T-helper 2 cell treated with Interferon-gamma antibody and Interleukin-4, amounts not matched to agents 5 μg/mL and 100 μg/mL, for 36 hours (primary cell): ENCODE data around the gene TPPP.
"Not testable (repeated sequence)": the region's sequence is repeated elsewhere in the genome, so short reads cannot be mapped to it uniquely, and the experiment has no call there.

ENCODE experiments used
- DNase-seq: peaks from one replicate; pipeline ENCODE4 v3.0.0; 2021; ENCODE audit warnings: low spot score
- H3K27ac Mint-ChIP-seq: one replicate; pipeline ENCODE4 v1.8.0; 2021; ENCODE audit warnings: mild to moderate bottlenecking, mixed read lengths
- H3K27me3 Mint-ChIP-seq: one replicate; pipeline ENCODE4 v1.8.0; 2021; ENCODE audit warnings: low read depth, mixed read lengths
- H3K36me3 Mint-ChIP-seq: one replicate; pipeline ENCODE4 v1.8.0; 2021; ENCODE audit warnings: low read depth, mixed read lengths
- H3K4me1 Mint-ChIP-seq: one replicate; pipeline ENCODE4 v1.8.0; 2021; ENCODE audit warnings: low read depth, mixed read lengths
- H3K4me3 Mint-ChIP-seq: one replicate; pipeline ENCODE4 v1.8.0; 2022; ENCODE audit warnings: mild to moderate bottlenecking, moderate library complexity, mixed read lengths
- H3K9me3 Mint-ChIP-seq: one replicate; pipeline ENCODE4 v1.8.0; 2021; ENCODE audit warnings: mixed read lengths

The TPPP gene

GRCh38 chr5:628351-629205, 64.6 kb downstream of the TPPP start:
- peaks cover 15% of the 10 kb centered on the region for H3K36me3 Mint-ChIP-seq
- H3K27ac Mint-ChIP-seq: not testable (repeated sequence)

GRCh38 chr5:627840-628239, 65.3 kb downstream of the TPPP start:
- H3K4me3 Mint-ChIP-seq: no peak overlapping the region
- no peaks in the 10 kb centered on the region for H3K4me1 Mint-ChIP-seq
- no peak for DNase-seq
- H3K9me3 Mint-ChIP-seq: no peaks in the 10 kb centered on the region
- H3K27ac Mint-ChIP-seq: no peak overlapping the region
- no peaks in the 10 kb centered on the region for H3K27me3 Mint-ChIP-seq
- peaks cover 15% of the 10 kb centered on the region for H3K36me3 Mint-ChIP-seq

More at GRCh38 chr5:628351-629205, 64.6 kb downstream of the TPPP start:
- H3K4me1 Mint-ChIP-seq, DNase-seq, H3K27me3 Mint-ChIP-seq, H3K9me3 Mint-ChIP-seq, H3K4me3 Mint-ChIP-seq: not testable (repeated sequence)

DNA sequence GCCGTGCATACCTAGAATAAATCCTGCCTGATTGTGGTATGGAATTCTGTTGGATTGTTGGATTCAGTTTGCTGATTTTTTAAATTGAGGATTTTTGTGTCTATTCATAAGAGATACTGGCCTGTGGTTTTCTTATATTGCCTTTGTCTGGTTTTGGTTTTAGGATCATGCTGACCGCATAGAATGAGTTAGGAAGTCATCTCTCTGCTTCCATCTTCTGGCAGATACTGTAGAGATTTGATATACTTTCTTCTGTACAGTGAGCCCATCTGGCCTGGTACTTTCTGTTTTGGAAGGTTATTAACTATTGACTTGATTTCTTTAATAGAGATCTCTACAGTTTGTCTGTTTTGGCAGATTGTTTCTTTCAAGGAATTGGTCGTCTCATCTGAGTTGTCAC, 66.3 kb downstream of the TPPP start:
- no peak overlapping the region for H3K4me3 Mint-ChIP-seq
- H3K36me3 Mint-ChIP-seq: peaks cover 15% of the 10 kb centered on the region
- H3K27me3 Mint-ChIP-seq: no peaks in the 10 kb centered on the region
- H3K27ac Mint-ChIP-seq: no peak overlapping the region
- no peak for DNase-seq
- no peaks in the 10 kb centered on the region for H3K9me3 Mint-ChIP-seq
- H3K4me1 Mint-ChIP-seq: no peaks in the 10 kb centered on the region

GRCh38 chr5:625516-625915, 67.6 kb downstream of the TPPP start:
- no peak overlapping the region for H3K27ac Mint-ChIP-seq
- no peaks in the 10 kb centered on the region for H3K4me1 Mint-ChIP-seq
- no peaks in the 10 kb centered on the region for H3K27me3 Mint-ChIP-seq
- H3K36me3 Mint-ChIP-seq: peaks cover 17% of the 10 kb centered on the region
- no peak for DNase-seq
- H3K9me3 Mint-ChIP-seq: no peaks in the 10 kb centered on the region
- no peak overlapping the region for H3K4me3 Mint-ChIP-seq

DNA sequence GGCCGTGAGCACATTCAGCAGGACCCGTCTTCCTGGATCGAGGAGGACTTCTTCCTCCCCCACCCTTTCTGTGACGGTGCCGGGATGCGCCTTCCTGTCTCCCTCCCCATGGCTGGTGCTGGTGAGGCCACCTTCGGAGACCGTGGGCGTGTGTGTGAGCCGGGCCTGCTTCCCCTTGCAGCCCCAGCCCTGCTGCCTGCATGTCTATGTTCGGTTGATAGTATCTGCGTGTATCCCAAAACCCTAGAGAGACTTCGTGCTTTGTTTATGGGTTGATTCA, 68.3 kb downstream of the TPPP start:
- H3K9me3 Mint-ChIP-seq: no peaks in the 10 kb centered on the region
- H3K27me3 Mint-ChIP-seq: no peaks in the 10 kb centered on the region
- no peak for DNase-seq
- no peak overlapping the region for H3K4me3 Mint-ChIP-seq
- H3K36me3 Mint-ChIP-seq: peaks cover 21% of the 10 kb centered on the region
- no peaks in the 10 kb centered on the region for H3K4me1 Mint-ChIP-seq
- no peak overlapping the region for H3K27ac Mint-ChIP-seq

DNA sequence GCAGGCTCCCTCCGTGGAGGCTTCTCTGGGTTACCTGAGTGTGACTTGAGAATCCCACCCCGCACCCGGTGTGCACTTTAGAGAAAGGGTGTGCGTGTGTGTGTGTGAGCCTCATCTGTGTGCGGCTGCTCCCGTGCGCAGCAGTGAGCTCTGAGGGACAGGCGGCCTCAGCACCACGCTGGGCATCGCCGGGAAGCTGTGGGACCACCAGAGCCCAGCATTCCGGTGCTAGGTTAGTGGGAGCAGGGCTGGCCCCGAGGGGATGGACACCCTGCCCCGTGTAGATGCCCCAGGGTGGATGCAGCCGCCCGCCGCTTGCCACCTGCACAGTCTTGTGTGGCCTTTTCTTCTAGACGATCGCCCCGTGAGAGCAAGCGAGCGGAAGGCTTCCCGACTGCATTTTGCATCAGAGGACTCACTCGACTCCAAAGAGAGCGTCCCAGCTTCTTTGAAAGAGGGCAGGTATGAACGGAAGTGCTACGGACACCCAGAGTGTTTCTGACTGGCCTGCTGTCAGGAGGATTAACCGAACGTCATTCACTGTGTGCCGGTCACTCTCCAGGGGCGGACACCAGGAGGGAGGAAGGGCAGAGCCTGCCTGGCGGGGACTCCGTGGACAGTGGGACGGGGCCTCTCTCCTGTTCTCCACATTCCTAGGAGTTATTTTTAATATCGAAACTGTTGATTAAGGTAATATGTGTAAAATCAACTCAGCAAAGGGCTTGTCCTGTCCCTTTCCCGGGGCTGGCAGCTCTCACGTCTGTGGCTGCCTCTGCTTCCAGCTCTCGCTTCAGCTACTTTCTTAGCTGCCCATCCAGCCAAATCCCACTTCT, 68.8 kb downstream of the TPPP start:
- Mint-ChIP-seq H3K9me3 (no peaks in the 10 kb centered on the region), H3K27me3 (no peaks in the 10 kb centered on the region), H3K27ac (no peak overlapping the region), H3K36me3 (peaks cover 25% of the 10 kb centered on the region), H3K4me1 (no peaks in the 10 kb centered on the region), H3K4me3 (no peak overlapping the region)
- no peak for DNase-seq

GRCh38 chr5:623531-623930, 69.6 kb downstream of the TPPP start:
- no peak overlapping the region for H3K27ac Mint-ChIP-seq
- no peaks in the 10 kb centered on the region for H3K4me1 Mint-ChIP-seq
- H3K36me3 Mint-ChIP-seq: peaks cover 26% of the 10 kb centered on the region
- no peak for DNase-seq
- no peaks in the 10 kb centered on the region for H3K27me3 Mint-ChIP-seq
- no peaks in the 10 kb centered on the region for H3K9me3 Mint-ChIP-seq
- no peak overlapping the region for H3K4me3 Mint-ChIP-seq

- Mint-ChIP-seq H3K4me3 (no peak overlapping the region), H3K27ac (no peak overlapping the region), H3K36me3 (peaks cover 29% of the 10 kb centered on the region), H3K27me3 (no peaks in the 10 kb centered on the region), H3K9me3 (no peaks in the 10 kb centered on the region), H3K4me1 (no peaks in the 10 kb centered on the region)
- DNase-seq: no peak
These were observed 70.1 kb downstream of the TPPP start for GRCh38 chr5:622946-623522.

GRCh38 chr5:622359-622758, 70.8 kb downstream of the TPPP start:
- H3K4me1 Mint-ChIP-seq: no peaks in the 10 kb centered on the region
- no peaks in the 10 kb centered on the region for H3K9me3 Mint-ChIP-seq
- H3K27ac Mint-ChIP-seq: no peak overlapping the region
- DNase-seq: no peak
- H3K27me3 Mint-ChIP-seq: no peaks in the 10 kb centered on the region
- H3K4me3 Mint-ChIP-seq: no peak overlapping the region
- peaks cover 28% of the 10 kb centered on the region for H3K36me3 Mint-ChIP-seq

- Mint-ChIP-seq H3K9me3 (no peaks in the 10 kb centered on the region), H3K27me3 (no peaks in the 10 kb centered on the region), H3K4me3 (no peak overlapping the region), H3K36me3 (peaks cover 29% of the 10 kb centered on the region), H3K27ac (no peak overlapping the region), H3K4me1 (peaks cover 3% of the 10 kb centered on the region)
- DNase-seq: no peak
These were observed 71.8 kb downstream of the TPPP start for GRCh38 chr5:621341-621761.

DNA sequence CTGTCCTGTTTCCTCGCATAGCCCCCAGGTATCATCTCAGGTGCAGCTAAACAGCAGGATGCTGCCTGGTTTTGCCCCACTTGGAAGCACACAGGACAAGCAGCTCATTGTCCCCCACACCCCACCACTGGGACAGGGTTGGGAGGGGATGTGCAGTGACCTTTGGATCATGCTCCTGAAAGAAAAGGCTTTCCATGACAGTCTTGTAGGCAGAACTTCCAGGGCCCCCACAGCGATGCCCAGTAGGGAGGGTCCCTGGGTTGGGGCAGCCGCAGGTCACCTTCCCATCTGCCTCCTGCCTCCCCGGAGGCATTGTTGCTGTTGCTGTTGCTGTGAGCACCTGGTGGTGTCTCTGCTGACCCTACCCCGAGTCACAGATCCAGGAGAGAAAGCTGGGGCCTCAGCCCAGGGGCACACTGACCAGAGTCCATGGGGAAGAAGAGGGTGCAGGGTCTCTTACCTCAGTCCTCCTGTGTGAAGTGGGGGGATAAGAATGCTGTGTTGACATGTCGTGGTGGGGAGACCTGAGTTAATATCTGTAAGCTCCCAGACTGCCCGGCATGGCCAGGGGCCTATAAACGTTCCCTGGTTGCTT, 72.5 kb downstream of the TPPP start:
- Mint-ChIP-seq H3K27ac (no peak overlapping the region), H3K4me3 (no peak overlapping the region), H3K9me3 (no peaks in the 10 kb centered on the region), H3K4me1 (peaks cover 7% of the 10 kb centered on the region), H3K27me3 (no peaks in the 10 kb centered on the region), H3K36me3 (peaks cover 33% of the 10 kb centered on the region)
- no peak for DNase-seq

DNA sequence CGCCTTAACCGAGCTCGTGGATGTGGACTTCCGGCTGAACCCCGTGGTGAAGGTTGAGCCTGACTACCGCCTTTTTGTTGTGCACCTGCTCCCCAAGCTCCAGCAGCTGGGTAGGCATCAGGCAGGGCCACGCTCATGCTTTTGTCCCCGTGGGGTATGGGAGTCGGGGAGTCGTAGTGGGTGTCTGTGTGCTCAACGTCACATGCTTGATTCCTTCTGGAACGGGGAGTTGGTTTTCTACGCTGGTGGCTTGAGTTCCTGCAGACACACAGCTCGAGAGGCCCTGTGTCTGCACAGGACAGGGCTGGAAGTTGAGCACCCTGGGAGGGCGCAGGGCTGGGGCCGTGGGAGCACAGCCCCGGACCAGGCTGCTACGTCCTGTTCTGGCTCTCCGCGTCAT, 73.0 kb downstream of the TPPP start:
- Mint-ChIP-seq H3K4me3 (no peak overlapping the region), H3K36me3 (peaks cover 37% of the 10 kb centered on the region)

DNA sequence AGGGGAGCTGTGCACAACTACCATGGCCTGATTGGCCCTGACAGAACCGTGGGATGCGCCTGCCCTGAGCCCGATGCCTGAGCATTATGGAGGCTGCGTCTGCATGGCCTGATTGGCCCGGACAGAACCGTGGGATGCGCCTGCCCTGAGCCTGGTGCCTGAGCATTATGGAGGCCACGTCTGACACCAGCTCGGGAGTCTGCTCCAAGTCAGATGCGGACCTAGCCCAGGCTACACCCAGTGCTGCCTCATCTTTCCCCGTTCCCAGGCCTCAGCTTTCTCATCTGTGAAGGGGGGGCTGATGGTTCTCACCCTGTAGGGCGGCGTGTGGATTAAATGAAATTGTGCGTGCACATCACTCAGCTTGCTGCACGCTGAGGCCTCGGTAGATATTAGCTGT, 73.7 kb downstream of the TPPP start:
- DNase-seq: no peak
- no peaks in the 10 kb centered on the region for H3K27me3 Mint-ChIP-seq
- no peaks in the 10 kb centered on the region for H3K9me3 Mint-ChIP-seq
- peaks cover 39% of the 10 kb centered on the region for H3K36me3 Mint-ChIP-seq
- H3K4me3 Mint-ChIP-seq: no peak overlapping the region
- no peak overlapping the region for H3K27ac Mint-ChIP-seq
- peaks cover 15% of the 10 kb centered on the region for H3K4me1 Mint-ChIP-seq

More for the DNA sequence above, 73.0 kb downstream of the TPPP start:
- no peaks in the 10 kb centered on the region for H3K9me3 Mint-ChIP-seq
- peaks cover 10% of the 10 kb centered on the region for H3K4me1 Mint-ChIP-seq
- H3K27me3 Mint-ChIP-seq: no peaks in the 10 kb centered on the region
- no peak for DNase-seq
- no peak overlapping the region for H3K27ac Mint-ChIP-seq

DNA sequence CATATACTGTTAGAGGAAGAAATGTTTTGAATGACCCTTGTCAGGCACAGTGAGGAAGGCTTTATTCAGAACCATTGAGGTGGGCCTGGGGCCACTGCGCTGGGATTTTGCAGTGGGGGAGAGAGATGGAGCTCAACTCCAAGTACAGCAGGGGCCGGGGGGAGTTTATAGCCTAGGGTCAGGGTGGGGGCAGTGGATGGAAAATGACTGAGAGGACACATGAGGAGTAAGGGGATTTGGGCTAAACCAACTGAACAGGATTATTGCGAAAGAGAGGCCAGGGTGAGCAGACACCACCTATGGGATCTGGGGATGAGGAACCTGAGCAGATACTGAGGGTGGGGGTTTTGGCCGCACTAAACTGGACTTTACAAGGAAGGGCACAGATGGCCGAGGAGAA, 74.7 kb downstream of the TPPP start:
- H3K27ac Mint-ChIP-seq: no peak overlapping the region
- no peaks in the 10 kb centered on the region for H3K27me3 Mint-ChIP-seq
- peaks cover 40% of the 10 kb centered on the region for H3K36me3 Mint-ChIP-seq
- no peak overlapping the region for H3K4me3 Mint-ChIP-seq
- peaks cover 23% of the 10 kb centered on the region for H3K4me1 Mint-ChIP-seq
- DNase-seq: no peak
- H3K9me3 Mint-ChIP-seq: peaks cover 6% of the 10 kb centered on the region
